Measurements from ENCODE around the gene GGNBP2. TPM values are rescaled to one million over a fixed set of nuclear protein-coding genes. Genes with fewer than 3 reads are reported as not detected.

The GGNBP2 gene
- total and polyA plus RNA-seq, 8 donors, result 15.8 to 161 (median 39.5) TPM

DNA sequence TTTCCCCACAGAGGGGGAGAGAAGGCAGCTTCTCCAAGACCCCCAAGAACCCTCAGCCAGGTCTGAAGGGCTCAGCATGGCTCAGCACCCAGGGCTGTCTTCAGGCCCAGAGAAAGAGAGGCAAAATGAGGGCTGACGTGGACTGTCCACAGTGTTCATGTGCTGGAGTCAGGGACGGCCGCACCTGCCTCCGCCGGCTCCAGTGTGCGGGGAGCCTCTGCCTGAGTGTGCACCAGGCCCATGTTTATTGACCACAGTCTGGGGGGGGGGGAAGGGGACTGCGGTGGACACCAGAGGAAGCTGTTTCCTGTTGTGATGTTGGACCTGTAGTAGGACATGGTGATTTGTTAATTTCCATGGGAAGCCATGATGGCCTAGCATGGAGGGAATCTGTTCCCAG lies 63.6 kb downstream of the GGNBP2 start:
- Histone ChIP-seq H3K9me3 (no peaks in the 10 kb centered on the region), H3K27me3 (peaks cover 0 to 7% (median 0%) of the 10 kb centered on the region in 3 donors), H3K27ac (no peak overlapping the region), H3K4me3 (no peak overlapping the region), H3K4me1 (peaks cover 0 to 23% (median 13%) of the 10 kb centered on the region in 4 donors), H3K36me3 (peaks cover 0 to 7% (median 3%) of the 10 kb centered on the region in 4 donors)
- intact Hi-C loops (cut with DNase I; ENCODE audit: low total_unique reads), result no loop called here
- 82 to 93% (median 88%) methylated on average over 7 of the region's 7 CpGs for WGBS, 5 donors
- DNase-seq, result no peak
- TF ChIP-seq POLR2A (IDR thresholded peaks at IDR 0.05) (no peak), EP300 (IDR thresholded peaks at IDR 0.05) (no peak), POLR2AphosphoS5 (IDR thresholded peaks at IDR 0.05) (no peak)
- TF ChIP-seq, protein P1, sequence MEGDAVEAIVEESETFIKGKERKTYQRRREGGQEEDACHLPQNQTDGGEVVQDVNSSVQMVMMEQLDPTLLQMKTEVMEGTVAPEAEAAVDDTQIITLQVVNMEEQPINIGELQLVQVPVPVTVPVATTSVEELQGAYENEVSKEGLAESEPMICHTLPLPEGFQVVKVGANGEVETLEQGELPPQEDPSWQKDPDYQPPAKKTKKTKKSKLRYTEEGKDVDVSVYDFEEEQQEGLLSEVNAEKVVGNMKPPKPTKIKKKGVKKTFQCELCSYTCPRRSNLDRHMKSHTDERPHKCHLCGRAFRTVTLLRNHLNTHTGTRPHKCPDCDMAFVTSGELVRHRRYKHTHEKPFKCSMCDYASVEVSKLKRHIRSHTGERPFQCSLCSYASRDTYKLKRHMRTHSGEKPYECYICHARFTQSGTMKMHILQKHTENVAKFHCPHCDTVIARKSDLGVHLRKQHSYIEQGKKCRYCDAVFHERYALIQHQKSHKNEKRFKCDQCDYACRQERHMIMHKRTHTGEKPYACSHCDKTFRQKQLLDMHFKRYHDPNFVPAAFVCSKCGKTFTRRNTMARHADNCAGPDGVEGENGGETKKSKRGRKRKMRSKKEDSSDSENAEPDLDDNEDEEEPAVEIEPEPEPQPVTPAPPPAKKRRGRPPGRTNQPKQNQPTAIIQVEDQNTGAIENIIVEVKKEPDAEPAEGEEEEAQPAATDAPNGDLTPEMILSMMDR (IDR thresholded peaks at IDR 0.05), result no peak

DNA sequence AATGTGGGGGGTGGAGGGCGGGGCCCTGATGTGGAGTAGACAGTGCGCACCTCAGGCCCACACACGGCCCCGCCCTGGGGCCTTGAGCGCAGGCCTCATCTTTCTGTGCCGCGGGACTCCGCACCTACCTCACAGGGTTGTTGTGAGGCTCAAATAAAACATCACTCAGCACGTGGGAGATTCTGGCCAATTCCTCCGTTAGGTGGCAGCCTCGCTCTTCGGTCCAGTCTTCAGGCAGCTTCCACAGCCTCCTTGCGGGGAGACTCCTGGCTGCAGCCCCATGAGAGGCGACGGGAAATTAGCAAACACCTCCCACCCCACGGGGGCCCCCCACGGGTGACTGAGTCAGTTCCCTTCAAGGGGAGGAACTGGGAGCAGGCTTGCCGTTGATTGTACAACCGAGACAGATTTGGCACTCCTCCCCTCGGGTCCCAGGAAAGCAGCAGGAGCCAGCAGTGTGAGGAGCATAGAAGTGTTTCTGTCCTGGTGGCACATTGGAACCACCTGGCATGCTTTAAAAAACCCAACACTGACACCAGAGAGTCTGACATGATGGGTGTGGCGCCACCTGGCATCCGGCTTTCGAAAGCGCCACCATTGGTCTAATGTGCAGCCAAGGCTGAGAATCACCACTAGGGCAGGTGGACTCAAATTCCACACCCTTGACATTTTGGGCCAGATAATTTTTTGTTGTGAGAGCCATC lies 64.2 kb downstream of the GGNBP2 start:
- intact Hi-C loops (cut with DNase I; ENCODE audit: low total_unique reads), result no loop called here
- Histone ChIP-seq H3K27ac (no peak overlapping the region), H3K4me3 (no peak overlapping the region), H3K9me3 (no peaks in the 10 kb centered on the region), H3K36me3 (peaks cover 0 to 7% (median 3%) of the 10 kb centered on the region in 4 donors), H3K27me3 (peaks cover 0 to 13% (median 0%) of the 10 kb centered on the region in 3 donors), H3K4me1 (peaks cover 0 to 17% (median 8%) of the 10 kb centered on the region in 4 donors)
- no peak for TF ChIP-seq POLR2A (IDR thresholded peaks at IDR 0.05)
- TF ChIP-seq POLR2AphosphoS5 (IDR thresholded peaks at IDR 0.05), result no peak
- TF ChIP-seq, protein P1 (IDR thresholded peaks at IDR 0.05), result peak in 2 of 7 experiments; percentile 7 to 26
- TF ChIP-seq EP300 (IDR thresholded peaks at IDR 0.05), result no peak
- peak in 1 of 2 donors; percentile 83 for DNase-seq
- WGBS, 5 donors, result 35 to 45% (median 43%) methylated on average over 17 to 24 of the region's 24 CpGs

- Histone ChIP-seq H3K36me3 (peaks cover 0 to 7% (median 3%) of the 10 kb centered on the region in 4 donors), H3K4me3 (no peak overlapping the region), H3K9me3 (no peaks in the 10 kb centered on the region), H3K4me1 (peaks cover 0 to 11% (median 6%) of the 10 kb centered on the region in 4 donors), H3K27me3 (peaks cover 0 to 19% (median 0%) of the 10 kb centered on the region in 3 donors), H3K27ac (no peak overlapping the region)
- intact Hi-C loops (cut with DNase I; ENCODE audit: low total_unique reads), result no loop called here
- WGBS, 5 donors, result 77 to 85% (median 82%) methylated on average over 6 to 7 of the region's 7 CpGs
- TF ChIP-seq POLR2AphosphoS5 (IDR thresholded peaks at IDR 0.05) (no peak), POLR2A (IDR thresholded peaks at IDR 0.05) (no peak), EP300 (IDR thresholded peaks at IDR 0.05) (no peak)
- TF ChIP-seq, protein P1 (IDR thresholded peaks at IDR 0.05), result no peak
- no peak for DNase-seq
Measured at GRCh38 chr17:36609498-36609862, 64.8 kb downstream of the GGNBP2 start.

DNA sequence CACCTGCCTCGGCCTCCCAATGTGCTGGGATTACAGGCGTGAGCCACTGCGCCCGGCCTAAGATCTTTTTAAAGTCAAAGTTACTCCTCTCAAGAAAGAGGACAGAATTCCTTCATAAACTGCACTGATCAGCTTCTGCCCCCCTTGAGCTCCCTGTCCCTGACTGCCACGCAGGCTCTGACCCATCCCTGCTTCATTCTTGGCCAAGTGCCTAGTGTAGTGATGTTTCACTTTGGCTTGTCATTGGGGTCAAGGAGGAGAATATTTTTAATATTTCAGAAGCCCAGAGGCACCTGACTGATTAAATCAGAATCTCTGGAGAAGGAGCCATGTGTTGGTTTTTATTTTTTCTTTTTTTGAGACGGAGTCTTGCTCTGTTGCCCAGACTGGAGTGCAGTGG lies 65.8 kb downstream of the GGNBP2 start:
- no peak for TF ChIP-seq EP300 (IDR thresholded peaks at IDR 0.05)
- DNase-seq, result no peak
- H3K27me3 ChIP-seq, result peaks cover 0 to 26% (median 0%) of the 10 kb centered on the region in 3 donors
- WGBS, 5 donors, result 79 to 87% (median 83%) methylated on average over 6 of the region's 6 CpGs
- intact Hi-C loops (cut with DNase I; ENCODE audit: low total_unique reads), result loop anchor here (10.0 kb wide), 1 partner anchor 344 kb away; no protein-coding TSS in a partner anchor
- H3K4me3 ChIP-seq, result no peak overlapping the region
- H3K4me1 ChIP-seq, result peaks cover 0 to 10% (median 6%) of the 10 kb centered on the region in 4 donors
- no peak overlapping the region for H3K27ac ChIP-seq
- peaks cover 0 to 7% (median 3%) of the 10 kb centered on the region in 4 donors for H3K36me3 ChIP-seq
- H3K9me3 ChIP-seq, result no peaks in the 10 kb centered on the region

Measured in stomach (tissue), 9 donors.